DOHH2 (cell line): Measurements from ENCODE around the gene AP3D1.

Experiments used
- H3F3A ChIP-seq: fragments of 200-600 bp; sonication (generic), shearing (Covaris generic); 2 replicates; pipeline ENCODE4 v1.6.0; 2016; ENCODE audit warnings: antibody characterized with exemption, mild to moderate bottlenecking; ENCODE audit not compliant: control insufficient read depth, insufficient read depth
- H3K27ac ChIP-seq: fragments of 200-600 bp; sonication (generic); 2 replicates; pipeline ENCODE4 v1.5.1; 2014; ENCODE audit warnings: low read depth, mild to moderate bottlenecking, low read length, moderate library complexity
- H3K27me3 ChIP-seq: fragments of 200-600 bp; sonication (generic); 2 replicates; pipeline ENCODE4 v1.6.1; 2014; ENCODE audit warnings: mild to moderate bottlenecking, low read length, mixed read lengths; ENCODE audit not compliant: control insufficient read depth
- H3K36me3 ChIP-seq: fragments of 200-600 bp; sonication (generic); 2 replicates; pipeline ENCODE4 v1.6.1; 2014; ENCODE audit warnings: mild to moderate bottlenecking, low read length, moderate library complexity, mixed read lengths; ENCODE audit not compliant: control insufficient read depth
- H3K4me1 ChIP-seq: fragments of 200-600 bp; sonication (generic); 2 replicates; pipeline ENCODE4 v1.6.1; 2014; ENCODE audit warnings: mild to moderate bottlenecking, low read length, mixed read lengths; ENCODE audit not compliant: control insufficient read depth
- H3K4me2 ChIP-seq: fragments of 200-600 bp; sonication (generic); 2 replicates; pipeline ENCODE4 v1.6.0; 2014; ENCODE audit warnings: mild to moderate bottlenecking, low read length, moderate library complexity
- H3K4me3 ChIP-seq: fragments of 200-600 bp; sonication (generic); 2 replicates; pipeline ENCODE4 v1.5.1; 2014; ENCODE audit warnings: mild to moderate bottlenecking, low read length, mixed read lengths
- H3K79me2 ChIP-seq: fragments of 200-600 bp; sonication (generic); 2 replicates; pipeline ENCODE4 v1.6.1; 2014; ENCODE audit warnings: mild to moderate bottlenecking, low read length, mixed read lengths; ENCODE audit not compliant: control insufficient read depth
- H3K9me2 ChIP-seq: fragments of 200-600 bp; sonication (generic); replicated peaks from 2 replicates; pipeline ENCODE4 v1.6.1; 2014; ENCODE audit warnings: mild to moderate bottlenecking, low read length, mixed read lengths; ENCODE audit not compliant: control insufficient read depth
- H3K9me3 ChIP-seq: fragments of 200-600 bp; sonication (generic); 2 replicates; pipeline ENCODE4 v1.6.1; 2014; ENCODE audit warnings: antibody characterized with exemption, low read length, mixed read lengths; ENCODE audit not compliant: control insufficient read depth, insufficient read depth
- H4K20me1 ChIP-seq: fragments of 200-600 bp; sonication (generic); 2 replicates; pipeline ENCODE4 v1.6.0; 2014; ENCODE audit warnings: low read depth, mild to moderate bottlenecking, antibody characterized with exemption, low read length, moderate library complexity; ENCODE audit not compliant: control insufficient read depth, insufficient read depth
- CTCF ChIP-seq: fragments of 200-600 bp; sonication (generic); IDR thresholded peaks from one replicate; pipeline ENCODE4 v1.5.1; 2014; ENCODE audit warnings: antibody characterized with exemption, mild to moderate bottlenecking, low read depth, low read length; ENCODE audit not compliant: poor library complexity, severe bottlenecking
- EZH2phosphoT487 ChIP-seq: fragments of 200-600 bp; sonication (generic); IDR thresholded peaks from 2 replicates; pipeline ENCODE4 v1.6.1; 2017; ENCODE audit warnings: borderline replicate concordance, mild to moderate bottlenecking, antibody characterized with exemption, low read length, moderate library complexity, mixed read lengths

The AP3D1 gene

GRCh38 chr19:2084993-2085720 lies 66.2 kb downstream of the AP3D1 start:
- Histone ChIP-seq H3K4me2 (peak overlapping the region; percentile 74), H3K9me3 (no peaks in the 10 kb centered on the region), H3K79me2 (peaks cover 67% of the 10 kb centered on the region), H3K27me3 (no peaks in the 10 kb centered on the region), H3K27ac (peak overlapping the region; percentile 99), H3K9me2 (no peaks in the 10 kb centered on the region), H3K36me3 (peaks cover 72% of the 10 kb centered on the region), H3K4me3 (peak overlapping the region; percentile 76), H3F3A (peaks cover 43% of the 10 kb centered on the region), H4K20me1 (peaks cover 7% of the 10 kb centered on the region), H3K4me1 (peaks cover 68% of the 10 kb centered on the region)
- no peak for TF ChIP-seq CTCF
- no peak for TF ChIP-seq EZH2phosphoT487

GRCh38 chr19:2083174-2083854 lies 68.1 kb downstream of the AP3D1 start:
- H3K36me3 ChIP-seq: peaks cover 76% of the 10 kb centered on the region
- H3K79me2 ChIP-seq: peaks cover 72% of the 10 kb centered on the region
- peaks cover 25% of the 10 kb centered on the region for H3F3A ChIP-seq
- peaks cover 67% of the 10 kb centered on the region for H3K4me1 ChIP-seq
- no peaks in the 10 kb centered on the region for H3K9me2 ChIP-seq
- peak overlapping the region; percentile 99 for H3K27ac ChIP-seq
- peak overlapping the region; percentile 74 for H3K4me2 ChIP-seq
- H3K27me3 ChIP-seq: no peaks in the 10 kb centered on the region
- TF ChIP-seq CTCF: no peak
- no peak for TF ChIP-seq EZH2phosphoT487
- no peaks in the 10 kb centered on the region for H3K9me3 ChIP-seq
- H3K4me3 ChIP-seq: peak overlapping the region; percentile 76
- H4K20me1 ChIP-seq: peaks cover 14% of the 10 kb centered on the region

- Histone ChIP-seq H3F3A (peaks cover 15% of the 10 kb centered on the region), H3K79me2 (peaks cover 83% of the 10 kb centered on the region), H3K9me2 (no peaks in the 10 kb centered on the region), H3K4me3 (peak overlapping the region; percentile 76), H4K20me1 (peaks cover 14% of the 10 kb centered on the region), H3K4me2 (peak overlapping the region; percentile 74), H3K27me3 (no peaks in the 10 kb centered on the region), H3K9me3 (no peaks in the 10 kb centered on the region), H3K36me3 (peaks cover 83% of the 10 kb centered on the region), H3K27ac (peak overlapping the region; percentile 99), H3K4me1 (peaks cover 67% of the 10 kb centered on the region)
- TF ChIP-seq CTCF (no peak), EZH2phosphoT487 (no peak)
These were observed 69.2 kb downstream of the AP3D1 start for GRCh38 chr19:2081873-2082810.
